ENCODE measurements around the gene ASXL1.

ASXL1 gene

GRCh38 chr20:32453467-32454163 is 95.5 kb downstream of the ASXL1 start:
- Histone ChIP-seq H3K36me3 (ENCODE audit: control insufficient read depth, insufficient read depth, low read length) (no peaks in the 10 kb centered on the region), H2AFZ (no peak overlapping the region), H3K9ac (no peak overlapping the region), H3K4me3 (ENCODE audit: low read depth, low read length) (no peak overlapping the region), H3K4me2 (ENCODE audit: low read length) (no peak overlapping the region), H3K27ac (no peak overlapping the region), H3K27me3 (ENCODE audit: control insufficient read depth, insufficient read depth, low read length) (no peaks in the 10 kb centered on the region), H3K9me3 (ENCODE audit: control insufficient read depth, low read length) (no peaks in the 10 kb centered on the region), H3K79me2 (peaks cover 3% of the 10 kb centered on the region), H3K4me1 (peaks cover 4% of the 10 kb centered on the region)
- TF ChIP-seq CTCF (IDR thresholded peaks at IDR 0.05), result no peak

- TF ChIP-seq CTCF (IDR thresholded peaks at IDR 0.05), result no peak
- H3K36me3 ChIP-seq (ENCODE audit: control insufficient read depth, insufficient read depth, low read length), result no peaks in the 10 kb centered on the region
- no peak overlapping the region for H3K4me2 ChIP-seq (ENCODE audit: low read length)
- no peak overlapping the region for H2AFZ ChIP-seq
- H3K4me1 ChIP-seq, result peaks cover 4% of the 10 kb centered on the region
- H3K4me3 ChIP-seq (ENCODE audit: low read depth, low read length), result no peak overlapping the region
- H3K79me2 ChIP-seq, result peaks cover 3% of the 10 kb centered on the region
- H3K9me3 ChIP-seq (ENCODE audit: control insufficient read depth, low read length), result no peaks in the 10 kb centered on the region
- H3K27ac ChIP-seq, result no peak overlapping the region
- H3K27me3 ChIP-seq (ENCODE audit: control insufficient read depth, insufficient read depth, low read length), result no peaks in the 10 kb centered on the region
- no peak overlapping the region for H3K9ac ChIP-seq
Measured at GRCh38 chr20:32454164-32455145, 96.3 kb downstream of the ASXL1 start.

GRCh38 chr20:32455171-32455900 is 97.2 kb downstream of the ASXL1 start:
- Histone ChIP-seq H3K4me1 (peaks cover under 1% of the 10 kb centered on the region), H3K4me3 (ENCODE audit: low read depth, low read length) (no peak overlapping the region), H3K36me3 (ENCODE audit: control insufficient read depth, insufficient read depth, low read length) (no peaks in the 10 kb centered on the region), H3K9ac (no peak overlapping the region), H2AFZ (no peak overlapping the region), H3K79me2 (peaks cover 3% of the 10 kb centered on the region), H3K4me2 (ENCODE audit: low read length) (no peak overlapping the region), H3K27ac (no peak overlapping the region), H3K9me3 (ENCODE audit: control insufficient read depth, low read length) (no peaks in the 10 kb centered on the region), H3K27me3 (ENCODE audit: control insufficient read depth, insufficient read depth, low read length) (no peaks in the 10 kb centered on the region)
- no peak for TF ChIP-seq CTCF (IDR thresholded peaks at IDR 0.05)

- Histone ChIP-seq H3K79me2 (peaks cover 3% of the 10 kb centered on the region), H3K4me1 (no peaks in the 10 kb centered on the region), H3K9me3 (ENCODE audit: control insufficient read depth, low read length) (no peaks in the 10 kb centered on the region), H3K4me3 (ENCODE audit: low read depth, low read length) (no peak overlapping the region), H3K27ac (no peak overlapping the region), H3K36me3 (ENCODE audit: control insufficient read depth, insufficient read depth, low read length) (no peaks in the 10 kb centered on the region), H2AFZ (no peak overlapping the region), H3K9ac (no peak overlapping the region), H3K4me2 (ENCODE audit: low read length) (no peak overlapping the region), H3K27me3 (ENCODE audit: control insufficient read depth, insufficient read depth, low read length) (no peaks in the 10 kb centered on the region)
- no peak for TF ChIP-seq CTCF (IDR thresholded peaks at IDR 0.05)
Measured at GRCh38 chr20:32455901-32456701, 98.0 kb downstream of the ASXL1 start.

All from parathyroid adenoma (tissue), 2 donors.